LNCAP (cell line): ENCODE measurements around the gene TIE1.

Source experiments
- TF ChIP-seq, protein P1 (sequence below): fragments of 450-650 bp; IDR thresholded peaks from 2 replicates; pipeline ENCODE4 v1.5.1; 2017; ENCODE audit warnings: mild to moderate bottlenecking

TIE1 gene

GRCh38 chr1:43302201-43302600 is 1.4 kb downstream of the TIE1 start:
- TF ChIP-seq, protein P1, sequence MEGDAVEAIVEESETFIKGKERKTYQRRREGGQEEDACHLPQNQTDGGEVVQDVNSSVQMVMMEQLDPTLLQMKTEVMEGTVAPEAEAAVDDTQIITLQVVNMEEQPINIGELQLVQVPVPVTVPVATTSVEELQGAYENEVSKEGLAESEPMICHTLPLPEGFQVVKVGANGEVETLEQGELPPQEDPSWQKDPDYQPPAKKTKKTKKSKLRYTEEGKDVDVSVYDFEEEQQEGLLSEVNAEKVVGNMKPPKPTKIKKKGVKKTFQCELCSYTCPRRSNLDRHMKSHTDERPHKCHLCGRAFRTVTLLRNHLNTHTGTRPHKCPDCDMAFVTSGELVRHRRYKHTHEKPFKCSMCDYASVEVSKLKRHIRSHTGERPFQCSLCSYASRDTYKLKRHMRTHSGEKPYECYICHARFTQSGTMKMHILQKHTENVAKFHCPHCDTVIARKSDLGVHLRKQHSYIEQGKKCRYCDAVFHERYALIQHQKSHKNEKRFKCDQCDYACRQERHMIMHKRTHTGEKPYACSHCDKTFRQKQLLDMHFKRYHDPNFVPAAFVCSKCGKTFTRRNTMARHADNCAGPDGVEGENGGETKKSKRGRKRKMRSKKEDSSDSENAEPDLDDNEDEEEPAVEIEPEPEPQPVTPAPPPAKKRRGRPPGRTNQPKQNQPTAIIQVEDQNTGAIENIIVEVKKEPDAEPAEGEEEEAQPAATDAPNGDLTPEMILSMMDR = no peak

- TF ChIP-seq, protein P1 = no peak
Measured at GRCh38 chr1:43302721-43303470, 2.1 kb downstream of the TIE1 start.

- TF ChIP-seq, protein P1 = no peak
Measured at GRCh38 chr1:43303471-43304313, 2.9 kb downstream of the TIE1 start.

GRCh38 chr1:43304314-43304681 is 3.5 kb downstream of the TIE1 start:
- TF ChIP-seq, protein P1 = no peak

- TF ChIP-seq, protein P1 = no peak
Measured at GRCh38 chr1:43304771-43305300, 4.1 kb downstream of the TIE1 start.

DNA sequence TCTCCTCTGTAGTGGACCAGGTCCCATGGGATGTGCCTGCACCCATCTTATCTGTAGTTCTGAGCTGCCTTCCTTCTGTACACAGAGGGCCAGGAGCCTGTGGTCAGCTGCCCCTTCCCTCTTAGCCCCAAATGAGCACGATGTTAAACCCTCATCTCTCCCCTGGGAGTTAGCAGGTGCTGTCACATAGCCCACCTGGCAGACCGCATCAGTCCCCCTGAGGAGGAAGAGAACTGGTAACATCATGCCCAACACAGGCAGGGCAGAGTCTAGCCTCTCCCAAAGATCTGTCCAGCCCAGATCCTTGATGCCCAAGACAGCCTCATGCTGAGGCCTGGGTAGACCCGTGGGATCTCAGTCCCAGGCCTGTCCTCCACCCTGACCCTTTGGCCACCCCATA is 4.7 kb downstream of the TIE1 start:
- TF ChIP-seq, protein P1 = no peak

GRCh38 chr1:43305926-43306687 is 5.3 kb downstream of the TIE1 start:
- TF ChIP-seq, protein P1 = no peak
